Tibial artery (tissue), 4 donors: ENCODE results near the gene SLC26A4.

Experiments used
- DNase-seq, 2 donors: peaks; one replicate each; pipeline ENCODE4 v3.0.0-alpha.2; 2019
- H3K27ac ChIP-seq, 2 donors: fragments of 200-600 bp; sonication (generic) in 1 of 2; 1 replicate in 1 of 2; 2 replicates in 1 of 2; pipeline ENCODE4 v1.5.1; 2018 to 2019; ENCODE audit warnings: mild to moderate bottlenecking in 1 of 2
- H3K27me3 ChIP-seq, 2 donors: fragments of 200-600 bp; sonication (generic) in 1 of 2; one replicate each; pipeline versions ENCODE4 v1.5.1 to v1.6.0; 2016 to 2019
- H3K36me3 ChIP-seq, 3 donors: fragments of 200-600 bp; sonication (generic) in 2 of 3; one replicate each; pipeline ENCODE4 v1.5.1; 2016 to 2019; ENCODE audit warnings: mild to moderate bottlenecking in 2 of 3
- H3K4me1 ChIP-seq, 4 donors: fragments of 200-600 bp; sonication (generic) in 2 of 4; 1 replicate in 3 of 4; 2 replicates in 1 of 4; pipeline ENCODE4 v1.5.1; 2016 to 2019
- H3K4me3 ChIP-seq, 2 donors: fragments of 200-600 bp; sonication (generic) in 1 of 2; 1 replicate in 1 of 2; 2 replicates in 1 of 2; pipeline ENCODE4 v1.5.1; 2018 to 2019; ENCODE audit warnings: mild to moderate bottlenecking in 2 of 2
- H3K9me3 ChIP-seq, 3 donors: fragments of 200-600 bp; sonication (generic) in 1 of 3; one replicate each; pipeline ENCODE4 v1.5.1; 2016 to 2019
- CTCF ChIP-seq, 2 experiments: fragments of 200-600 bp in 1 of 2; fragments of 450-650 bp in 1 of 2; IDR thresholded peaks; one replicate each; pipeline ENCODE4 v1.5.1; 2017 to 2019; ENCODE audit warnings: antibody characterized with exemption in 2 of 2, mild to moderate bottlenecking in 1 of 2, moderate library complexity in 1 of 2
- intact Hi-C: fragments of 100-400 bp; cut with DNase I; formaldehyde crosslinking; loops from one replicate; pipeline ENCODE4 v1.15.0; 2023; ENCODE audit warnings: low total_unique reads

SLC26A4 gene

GRCh38 chr7:107690611-107691010 is 30.0 kb downstream of the SLC26A4 start:
- no peak for TF ChIP-seq CTCF (IDR thresholded peaks at IDR 0.05)
- no peak for DNase-seq
- H3K9me3 ChIP-seq = no peaks in the 10 kb centered on the region
- no peaks in the 10 kb centered on the region for H3K27me3 ChIP-seq
- H3K4me1 ChIP-seq = peaks cover 0 to 19% (median 4%) of the 10 kb centered on the region in 4 donors
- no peak overlapping the region for H3K4me3 ChIP-seq
- intact Hi-C loops = no loop called here
- no peak overlapping the region for H3K27ac ChIP-seq
- H3K36me3 ChIP-seq = no peaks in the 10 kb centered on the region

- H3K36me3 ChIP-seq = no peaks in the 10 kb centered on the region
- DNase-seq = no peak
- H3K4me3 ChIP-seq = no peak overlapping the region
- H3K9me3 ChIP-seq = no peaks in the 10 kb centered on the region
- no peak overlapping the region for H3K27ac ChIP-seq
- intact Hi-C loops = no loop called here
- H3K27me3 ChIP-seq = no peaks in the 10 kb centered on the region
- TF ChIP-seq CTCF (IDR thresholded peaks at IDR 0.05) = no peak
- peaks cover 0 to 19% (median 4%) of the 10 kb centered on the region in 4 donors for H3K4me1 ChIP-seq
Measured at GRCh38 chr7:107691716-107692115, 31.1 kb downstream of the SLC26A4 start.

GRCh38 chr7:107692501-107692900 is 31.9 kb downstream of the SLC26A4 start:
- H3K9me3 ChIP-seq = no peaks in the 10 kb centered on the region
- TF ChIP-seq CTCF (IDR thresholded peaks at IDR 0.05) = no peak
- intact Hi-C loops = no loop called here
- no peaks in the 10 kb centered on the region for H3K36me3 ChIP-seq
- H3K4me3 ChIP-seq = no peak overlapping the region
- no peak overlapping the region for H3K27ac ChIP-seq
- peaks cover 0 to 19% (median 4%) of the 10 kb centered on the region in 4 donors for H3K4me1 ChIP-seq
- H3K27me3 ChIP-seq = no peaks in the 10 kb centered on the region
- DNase-seq = no peak

GRCh38 chr7:107693396-107693795 is 32.8 kb downstream of the SLC26A4 start:
- DNase-seq = no peak
- Histone ChIP-seq H3K4me3 (no peak overlapping the region), H3K27me3 (no peaks in the 10 kb centered on the region), H3K36me3 (no peaks in the 10 kb centered on the region), H3K9me3 (no peaks in the 10 kb centered on the region), H3K27ac (no peak overlapping the region), H3K4me1 (peaks cover 0 to 19% (median 4%) of the 10 kb centered on the region in 4 donors)
- no peak for TF ChIP-seq CTCF (IDR thresholded peaks at IDR 0.05)
- intact Hi-C loops = no loop called here

GRCh38 chr7:107694386-107694785 is 33.8 kb downstream of the SLC26A4 start:
- intact Hi-C loops = no loop called here
- TF ChIP-seq CTCF (IDR thresholded peaks at IDR 0.05) = no peak
- Histone ChIP-seq H3K4me3 (no peak overlapping the region), H3K27ac (no peak overlapping the region), H3K4me1 (peaks cover 0 to 19% (median 4%) of the 10 kb centered on the region in 4 donors), H3K27me3 (no peaks in the 10 kb centered on the region), H3K9me3 (no peaks in the 10 kb centered on the region), H3K36me3 (no peaks in the 10 kb centered on the region)
- no peak for DNase-seq

DNA sequence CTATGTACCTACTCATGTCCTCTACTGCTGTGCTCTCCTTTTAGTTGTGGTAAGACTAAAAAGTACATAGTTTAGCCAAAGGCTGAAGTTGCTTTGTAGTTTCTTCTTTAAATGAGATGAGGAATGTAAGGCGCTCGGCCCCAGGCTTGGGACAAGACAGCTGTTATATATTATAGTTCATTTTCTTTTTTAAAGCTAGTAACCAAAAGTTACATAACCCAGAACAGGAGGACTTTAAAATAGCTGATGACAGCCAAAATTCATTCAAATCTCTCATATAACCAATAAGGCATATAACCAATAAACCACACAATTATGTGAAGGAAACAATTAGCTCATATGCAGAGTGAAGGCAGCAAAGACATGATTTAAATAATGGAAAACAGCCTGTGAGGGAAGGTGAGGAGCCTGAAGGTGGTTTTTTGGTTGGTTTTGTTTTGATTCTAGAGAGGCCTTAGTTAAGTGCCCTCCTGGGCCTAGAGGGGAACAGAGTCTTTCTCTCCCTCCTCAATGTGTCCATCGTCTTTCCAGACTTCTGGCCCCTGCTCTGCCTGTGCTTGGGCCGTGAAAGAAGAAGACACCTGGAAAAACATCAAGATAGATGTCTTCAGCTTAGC is 35.8 kb downstream of the SLC26A4 start:
- Histone ChIP-seq H3K27ac (no peak overlapping the region), H3K4me1 (peaks cover 0 to 28% (median 13%) of the 10 kb centered on the region in 4 donors), H3K27me3 (no peaks in the 10 kb centered on the region), H3K4me3 (no peak overlapping the region), H3K36me3 (no peaks in the 10 kb centered on the region), H3K9me3 (no peaks in the 10 kb centered on the region)
- intact Hi-C loops = no loop called here
- DNase-seq = no peak
- no peak for TF ChIP-seq CTCF (IDR thresholded peaks at IDR 0.05)
